Inferior parietal cortex (tissue), 1 donor: ENCODE results near the gene RBM28.

Experiments used
- DNase-seq: peaks from one replicate; pipeline ENCODE4 v3.0.0-alpha.2; 2016; ENCODE audit errors: extremely low spot score

Gene RBM28

GRCh38 chr7:128370491-128370890 lies 26.8 kb upstream of the RBM28 start:
- DNase-seq = no peak

- DNase-seq = no peak
These were observed 23.3 kb upstream of the RBM28 start for GRCh38 chr7:128366986-128367385.

GRCh38 chr7:128366300-128366699 lies 22.6 kb upstream of the RBM28 start:
- no peak for DNase-seq

GRCh38 chr7:128365432-128365831 lies 21.7 kb upstream of the RBM28 start:
- no peak for DNase-seq

- DNase-seq = no peak
These were observed 20.6 kb upstream of the RBM28 start for GRCh38 chr7:128364166-128364870.

- DNase-seq = no peak
These were observed 19.6 kb upstream of the RBM28 start for GRCh38 chr7:128363261-128363721.

GRCh38 chr7:128362670-128363069 lies 19.0 kb upstream of the RBM28 start:
- DNase-seq = no peak

- DNase-seq = no peak
These were observed 18.0 kb upstream of the RBM28 start, which contains the start of gene PRRT4 for GRCh38 chr7:128361411-128362379. PRRT4 (minus strand) TSS chr7:128361690.

GRCh38 chr7:128360359-128360678 lies 16.6 kb upstream of the RBM28 start:
- DNase-seq = no peak

- no peak for DNase-seq
These were observed 16.2 kb upstream of the RBM28 start for GRCh38 chr7:128359939-128360338.

- DNase-seq = no peak
These were observed 15.6 kb upstream of the RBM28 start for GRCh38 chr7:128359336-128359735.

- DNase-seq = no peak
These were observed 14.5 kb upstream of the RBM28 start for GRCh38 chr7:128358233-128358632.

GRCh38 chr7:128357217-128357613 lies 13.5 kb upstream of the RBM28 start:
- DNase-seq = no peak

GRCh38 chr7:128356546-128357216 lies 13.0 kb upstream of the RBM28 start:
- DNase-seq = no peak

- DNase-seq = no peak
These were observed 9.9 kb upstream of the RBM28 start for GRCh38 chr7:128353610-128354009.

- DNase-seq = no peak
These were observed 9.5 kb upstream of the RBM28 start for GRCh38 chr7:128353189-128353588.

GRCh38 chr7:128352636-128353035 lies 8.9 kb upstream of the RBM28 start:
- no peak for DNase-seq

- no peak for DNase-seq
These were observed 8.4 kb upstream of the RBM28 start for GRCh38 chr7:128352153-128352537.

GRCh38 chr7:128351296-128352152 lies 7.8 kb upstream of the RBM28 start:
- DNase-seq = no peak

GRCh38 chr7:128350708-128351295 lies 7.1 kb upstream of the RBM28 start:
- no peak for DNase-seq

- DNase-seq = no peak
These were observed 5.7 kb upstream of the RBM28 start for GRCh38 chr7:128349466-128349825.
